PC-9 (cell line): ENCODE measurements around the gene CTIF. TPM values are rescaled to one million over a fixed set of nuclear protein-coding genes. Genes with fewer than 3 reads are reported as not detected.

Source experiments
- BruUV-seq: library from RNA; stranded (reverse); fragments of 400-500 nt; replicated peaks from 2 replicates; lab custom pipeline; 2021; lab: Mats Ljungman, UMichigan
- CTCF ChIA-PET: fragments of 300-600 bp; sonication (Branson Sonifier 250); formaldehyde crosslinking; loops from one replicate; lab custom pipeline; 2022; ENCODE audit warnings: antibody characterized with exemption; lab: Charles Lee
- POLR2A ChIA-PET: fragments of 300-600 bp; sonication (Branson Sonifier 250); formaldehyde crosslinking; loops from one replicate; lab custom pipeline; 2022; ENCODE audit warnings: antibody characterized with exemption; ENCODE audit not compliant: unreplicated experiment; lab: Charles Lee
- DNase-seq, 2 experiments: peaks; one replicate each; pipeline versions ENCODE4 v3.0.0 to v3.0.0-alpha.2; 2015 to 2022; ENCODE audit warnings: mixed read lengths in 1 of 2
- H2AFZ ChIP-seq: fragments of 200-600 bp; sonication (generic); 2 replicates; pipeline ENCODE4 v1.8.1; 2017; ENCODE audit warnings: antibody characterized with exemption
- H3F3A ChIP-seq: fragments of 200-600 bp; sonication (generic); 2 replicates; pipeline ENCODE4 v1.8.1; 2017; ENCODE audit warnings: antibody characterized with exemption, mild to moderate bottlenecking, low read depth; ENCODE audit not compliant: insufficient read depth
- H3K27ac ChIP-seq: fragments of 200-600 bp; sonication (generic); 2 replicates; pipeline ENCODE4 v1.6.1; 2016; ENCODE audit warnings: mixed run types
- H3K27me3 ChIP-seq: fragments of 200-600 bp; sonication (generic); 2 replicates; pipeline ENCODE4 v1.6.1; 2016; ENCODE audit warnings: low read depth, mixed run types; ENCODE audit not compliant: insufficient read depth
- H3K36me3 ChIP-seq: fragments of 200-600 bp; sonication (generic); 2 replicates; pipeline ENCODE4 v1.6.1; 2016; ENCODE audit warnings: low read depth, mixed run types
- H3K4me1 ChIP-seq: fragments of 200-600 bp; sonication (generic); replicated peaks from 2 replicates; pipeline ENCODE4 v1.6.1; 2016; ENCODE audit warnings: mixed run types; ENCODE audit not compliant: insufficient read depth
- H3K4me2 ChIP-seq: fragments of 200-600 bp; sonication (generic); 2 replicates; pipeline ENCODE4 v1.6.1; 2017; ENCODE audit warnings: mixed run types
- H3K4me3 ChIP-seq: fragments of 200-600 bp; sonication (generic); 2 replicates; pipeline ENCODE4 v1.6.1; 2016; ENCODE audit warnings: mixed run types
- H3K79me2 ChIP-seq: fragments of 200-600 bp; sonication (generic); 2 replicates; pipeline ENCODE4 v1.6.1; 2017; ENCODE audit warnings: low read depth, mixed run types
- H3K9me2 ChIP-seq: fragments of 200-600 bp; sonication (generic); 2 replicates; pipeline ENCODE4 v1.8.1; 2017; ENCODE audit warnings: mild to moderate bottlenecking; ENCODE audit not compliant: insufficient read depth
- H3K9me3 ChIP-seq: fragments of 200-600 bp; sonication (generic); 2 replicates; pipeline ENCODE4 v1.8.1; 2016; ENCODE audit warnings: low read depth; ENCODE audit not compliant: insufficient read depth
- H4K20me1 ChIP-seq: fragments of 200-600 bp; sonication (generic); 2 replicates; pipeline ENCODE4 v1.8.1; 2017; ENCODE audit not compliant: insufficient read depth
- CTCF ChIP-seq: fragments of 200-600 bp; sonication (generic); conservative IDR thresholded peaks from 2 replicates; pipeline ENCODE4 v1.6.1; 2017; ENCODE audit warnings: mixed run types, antibody characterized with exemption, mild to moderate bottlenecking, moderate library complexity
- EZH2 ChIP-seq: fragments of 200-600 bp; sonication (generic); IDR thresholded peaks from 2 replicates; pipeline ENCODE4 v1.8.0; 2017; ENCODE audit warnings: antibody characterized with exemption, low read depth
- intact Hi-C: fragments of 100-400 bp; cut with micrococcal nuclease; formaldehyde crosslinking; loops from one replicate; pipeline ENCODE4 v1.10.0; 2022; ENCODE audit not compliant: unreplicated experiment
- total RNA-seq: library from RNA; stranded (reverse); gene quantifications from 2 replicates; pipeline ENCODE4 v1.2.3, GENCODE V29; 2021

CTIF gene
- total RNA-seq, 1 experiment from 2014 or later: 26.2 TPM

GRCh38 chr18:48898521-48898920 is 359.7 kb downstream of the CTIF start:
- no peak overlapping the region for H3K27ac ChIP-seq
- H3K36me3 ChIP-seq: no peaks in the 10 kb centered on the region
- H3K4me3 ChIP-seq: no peak overlapping the region
- intact Hi-C loops: no loop called here
- CTCF ChIA-PET: no interaction called here
- no peak for DNase-seq
- no peaks in the 10 kb centered on the region for H3K9me2 ChIP-seq
- H4K20me1 ChIP-seq: no peaks in the 10 kb centered on the region
- TF ChIP-seq EZH2 (no peak), CTCF (no peak)
- no peaks in the 10 kb centered on the region for H3K79me2 ChIP-seq
- no peaks in the 10 kb centered on the region for H3K27me3 ChIP-seq
- H3K4me1 ChIP-seq: peaks cover 44% of the 10 kb centered on the region
- H3K9me3 ChIP-seq: peaks cover 7% of the 10 kb centered on the region
- H2AFZ ChIP-seq: no peak overlapping the region
- BruUV-seq: no TSS peak
- POLR2A ChIA-PET: no interaction called here
- H3K4me2 ChIP-seq: no peak overlapping the region
- H3F3A ChIP-seq: peaks cover 27% of the 10 kb centered on the region

GRCh38 chr18:48899558-48900174 is 360.8 kb downstream of the CTIF start:
- Histone ChIP-seq H3K4me2 (no peak overlapping the region), H3K27me3 (no peaks in the 10 kb centered on the region), H3K36me3 (no peaks in the 10 kb centered on the region), H3K27ac (no peak overlapping the region), H3K9me2 (no peaks in the 10 kb centered on the region), H4K20me1 (no peaks in the 10 kb centered on the region), H3K79me2 (no peaks in the 10 kb centered on the region), H3F3A (peaks cover 27% of the 10 kb centered on the region), H3K4me1 (peaks cover 54% of the 10 kb centered on the region), H3K9me3 (peaks cover 9% of the 10 kb centered on the region), H2AFZ (no peak overlapping the region), H3K4me3 (no peak overlapping the region)
- BruUV-seq: no TSS peak
- ChIA-PET POLR2A (no interaction called here), CTCF (no interaction called here)
- no peak for DNase-seq
- intact Hi-C loops: loop anchor here (2.0 to 5.0 kb wide), 2 partner anchors 65 to 93 kb away; no protein-coding TSS in a partner anchor
- TF ChIP-seq EZH2 (no peak), CTCF (no peak)

GRCh38 chr18:48900469-48900868 is 361.6 kb downstream of the CTIF start:
- Histone ChIP-seq H2AFZ (no peak overlapping the region), H4K20me1 (no peaks in the 10 kb centered on the region), H3K27ac (no peak overlapping the region), H3F3A (peaks cover 27% of the 10 kb centered on the region), H3K79me2 (no peaks in the 10 kb centered on the region), H3K4me3 (no peak overlapping the region), H3K27me3 (no peaks in the 10 kb centered on the region), H3K4me1 (peaks cover 54% of the 10 kb centered on the region), H3K36me3 (no peaks in the 10 kb centered on the region), H3K9me3 (peaks cover 12% of the 10 kb centered on the region), H3K9me2 (no peaks in the 10 kb centered on the region), H3K4me2 (no peak overlapping the region)
- ChIA-PET POLR2A (interaction anchor here (0.6 kb wide), 1 partner anchor 44 kb away, joined by 4 read pairs; no protein-coding TSS in a partner anchor), CTCF (interaction anchor here (0.6 kb wide), 1 partner anchor 78 kb away, joined by 3 read pairs; no protein-coding TSS in a partner anchor)
- no peak for TF ChIP-seq EZH2
- TF ChIP-seq CTCF: no peak
- no peak for DNase-seq
- BruUV-seq: no TSS peak
- intact Hi-C loops: loop anchor here (2.0 to 5.0 kb wide), 2 partner anchors 66 to 92 kb away; no protein-coding TSS in a partner anchor
